Measurements from ENCODE around the gene ZNF776.
A peak's percentile ranks its signal among the peaks of the same experiment; 100 is the strongest.
"Not testable (repeated sequence)": the region's sequence is repeated elsewhere in the genome, so short reads cannot be mapped to it uniquely, and the experiment has no call there.

The ZNF776 gene

GRCh38 chr19:57719424-57719823, 27.2 kb upstream of the ZNF776 start:
- no peak for DNase-seq (ENCODE audit: low spot score)
- no peak for TF ChIP-seq CTCF (IDR thresholded peaks at IDR 0.05; ENCODE audit: extremely low read depth, insufficient read depth, missing control alignments)
- in situ Hi-C loops (cut with MboI; ENCODE audit: low pct_unique_long_range_greater_than_20kb, low sequenced_read_pairs, unreplicated experiment), result no loop called here

GRCh38 chr19:57719901-57720519, 26.6 kb upstream of the ZNF776 start:
- in situ Hi-C loops (cut with MboI; ENCODE audit: low pct_unique_long_range_greater_than_20kb, low sequenced_read_pairs, unreplicated experiment), result no loop called here

GRCh38 chr19:57720878-57721277, 25.7 kb upstream of the ZNF776 start:
- in situ Hi-C loops (cut with MboI; ENCODE audit: low pct_unique_long_range_greater_than_20kb, low sequenced_read_pairs, unreplicated experiment), result no loop called here
- TF ChIP-seq CTCF (IDR thresholded peaks at IDR 0.05; ENCODE audit: extremely low read depth, insufficient read depth, missing control alignments), result no peak
- no peak for DNase-seq (ENCODE audit: low spot score)

More at GRCh38 chr19:57719901-57720519, 26.6 kb upstream of the ZNF776 start:
- TF ChIP-seq CTCF (IDR thresholded peaks at IDR 0.05; ENCODE audit: extremely low read depth, insufficient read depth, missing control alignments), result no peak
- no peak for DNase-seq (ENCODE audit: low spot score)

- peak; percentile 50 for TF ChIP-seq CTCF (IDR thresholded peaks at IDR 0.05; ENCODE audit: extremely low read depth, insufficient read depth, missing control alignments)
- DNase-seq (ENCODE audit: low spot score); in situ Hi-C loops (cut with MboI; ENCODE audit: low pct_unique_long_range_greater_than_20kb, low sequenced_read_pairs, unreplicated experiment): not testable (repeated sequence)
These were observed 8.3 kb upstream of the ZNF776 start for GRCh38 chr19:57738320-57738719.

GRCh38 chr19:57738770-57739169, 7.8 kb upstream of the ZNF776 start:
- in situ Hi-C loops (cut with MboI; ENCODE audit: low pct_unique_long_range_greater_than_20kb, low sequenced_read_pairs, unreplicated experiment); DNase-seq (ENCODE audit: low spot score): not testable (repeated sequence)

GRCh38 chr19:57747472-57747807, 825 bp downstream of the ZNF776 start:
- in situ Hi-C loops (cut with MboI; ENCODE audit: low pct_unique_long_range_greater_than_20kb, low sequenced_read_pairs, unreplicated experiment), result no loop called here
- no peak for DNase-seq (ENCODE audit: low spot score)
- no peak for TF ChIP-seq CTCF (IDR thresholded peaks at IDR 0.05; ENCODE audit: extremely low read depth, insufficient read depth, missing control alignments)

- in situ Hi-C loops (cut with MboI; ENCODE audit: low pct_unique_long_range_greater_than_20kb, low sequenced_read_pairs, unreplicated experiment), result no loop called here
- no peak for TF ChIP-seq CTCF (IDR thresholded peaks at IDR 0.05; ENCODE audit: extremely low read depth, insufficient read depth, missing control alignments)
- DNase-seq (ENCODE audit: low spot score), result no peak
These were observed 1.4 kb downstream of the ZNF776 start for GRCh38 chr19:57748029-57748428.

All from GM13977 (cell line).